Upper lobe of left lung (tissue), 6 donors: ENCODE data around the gene SLC37A4. TPM values are rescaled to one million over a fixed set of nuclear protein-coding genes. Genes with fewer than 3 reads are reported as not detected.

Experiments
- ATAC-seq, 2 donors: fragments of 200-7000 bp; cut with Tn5 transposase; one replicate each; pipeline ENCODE4 v1.9.1; 2022; ENCODE audit warnings: mild to moderate bottlenecking in 2 of 2, moderate library complexity in 2 of 2; ENCODE audit not compliant: low FRiP score in 2 of 2
- DNase-seq, 2 donors: peaks; one replicate each; pipeline ENCODE4 v3.0.0-alpha.2; 2019 to 2020
- H3K27ac ChIP-seq, 4 donors: fragments of 200-600 bp; sonication (generic); one replicate each; pipeline ENCODE4 v1.5.1; 2016 to 2019
- H3K27me3 ChIP-seq, 4 donors: fragments of 200-600 bp; sonication (generic); one replicate each; pipeline ENCODE4 v1.5.1; 2017 to 2019
- H3K36me3 ChIP-seq, 4 donors: fragments of 200-600 bp; sonication (generic); one replicate each; pipeline ENCODE4 v1.5.1; 2016 to 2019
- H3K4me1 ChIP-seq, 4 donors: fragments of 200-600 bp; sonication (generic); one replicate each; pipeline ENCODE4 v1.5.1; 2018 to 2019
- H3K4me3 ChIP-seq, 4 donors: fragments of 200-600 bp; sonication (generic); one replicate each; pipeline ENCODE4 v1.5.1; 2017 to 2019; ENCODE audit warnings: mild to moderate bottlenecking in 2 of 4, moderate library complexity in 1 of 4
- H3K9me3 ChIP-seq, 4 donors: fragments of 200-600 bp; sonication (generic); one replicate each; pipeline ENCODE4 v1.5.1; 2018 to 2019
- CTCF ChIP-seq, 6 experiments: fragments of 450-650 bp in 4 of 6; fragments of 200-600 bp in 2 of 6; sonication (generic) in 2 of 6; IDR thresholded peaks; one replicate each; pipeline ENCODE4 v1.5.1; 2016 to 2019; ENCODE audit warnings: antibody characterized with exemption in 6 of 6
- EP300 ChIP-seq, 4 donors: sonication (generic); formaldehyde crosslinking; IDR thresholded peaks; one replicate each; pipeline ENCODE4 v1.5.1; 2017; ENCODE audit warnings: antibody characterized with exemption in 4 of 4, control low read depth in 2 of 4
- POLR2A ChIP-seq, 4 donors: fragments of 450-650 bp; IDR thresholded peaks; one replicate each; pipeline ENCODE4 v1.5.1; 2016 to 2017; ENCODE audit warnings: antibody characterized with exemption in 4 of 4, mild to moderate bottlenecking in 2 of 4
- POLR2AphosphoS5 ChIP-seq, 2 donors: sonication (generic); formaldehyde crosslinking; IDR thresholded peaks; one replicate each; pipeline ENCODE4 v1.5.1; 2017; ENCODE audit warnings: antibody characterized with exemption in 2 of 2
- WGBS, 2 donors: methylation state at CpG; one replicate each; pipeline ENCODE4 v1.1.5; 2017 to 2018; 5-methylcytosine and 5-hydroxymethylcytosine counted together
- total RNA-seq, 6 donors: library from RNA; depleted of rRNA in 4 of 6; stranded (reverse); fragments of >200 nt in 4 of 6; gene quantifications; one replicate each; pipeline versions ENCODE4 v1.1.0 to v1.2.1, GENCODE V29; 2016 to 2021
- donor health status: DM: no; HTN: no; CAD: no; lungs with moderate emphysema.
- donor health status: DM: no; HTN: yes; CAD: no; lungs with severe emphysema.

SLC37A4 gene
- total RNA-seq, 6 donors from 2014 or later = 11.4 to 29.0 (median 19.9) TPM

GRCh38 chr11:119016216-119017009, 14.3 kb downstream of the SLC37A4 start:
- peak overlapping the region in 2 of 4 donors; percentile 93 to 97 for H3K27ac ChIP-seq
- ATAC-seq = no peak
- H3K4me1 ChIP-seq = peaks cover 35 to 39% (median 38%) of the 10 kb centered on the region in 4 donors
- no peaks in the 10 kb centered on the region for H3K27me3 ChIP-seq
- no peaks in the 10 kb centered on the region for H3K9me3 ChIP-seq
- TF ChIP-seq POLR2A (IDR thresholded peaks at IDR 0.05) = no peak
- no peak for TF ChIP-seq POLR2AphosphoS5 (IDR thresholded peaks at IDR 0.05)
- TF ChIP-seq EP300 (IDR thresholded peaks at IDR 0.05) = no peak
- TF ChIP-seq CTCF (IDR thresholded peaks at IDR 0.05) = no peak
- peaks cover 21 to 60% (median 42%) of the 10 kb centered on the region in 4 donors for H3K36me3 ChIP-seq
- H3K4me3 ChIP-seq = peak overlapping the region in 1 of 4 donors; percentile 84
- 77 to 82% methylated on average over 13 to 14 of the region's 14 CpGs for WGBS, 2 donors
- DNase-seq = no peak

GRCh38 chr11:119015054-119015611, 15.5 kb downstream of the SLC37A4 start:
- H3K27me3 ChIP-seq = no peaks in the 10 kb centered on the region
- ATAC-seq (no peak), DNase-seq (no peak)
- no peak overlapping the region for H3K4me3 ChIP-seq
- TF ChIP-seq POLR2A (IDR thresholded peaks at IDR 0.05) (no peak), CTCF (IDR thresholded peaks at IDR 0.05) (no peak), EP300 (IDR thresholded peaks at IDR 0.05) (no peak), POLR2AphosphoS5 (IDR thresholded peaks at IDR 0.05) (no peak)
- WGBS, 2 donors = 72 to 74% methylated on average over 8 of the region's 8 CpGs
- H3K27ac ChIP-seq = no peak overlapping the region
- H3K9me3 ChIP-seq = no peaks in the 10 kb centered on the region
- peaks cover 25 to 29% (median 26%) of the 10 kb centered on the region in 4 donors for H3K4me1 ChIP-seq
- H3K36me3 ChIP-seq = peaks cover 21 to 67% (median 50%) of the 10 kb centered on the region in 4 donors

- Histone ChIP-seq H3K4me3 (no peak overlapping the region), H3K27me3 (no peaks in the 10 kb centered on the region), H3K36me3 (peaks cover 21 to 75% (median 50%) of the 10 kb centered on the region in 4 donors), H3K27ac (no peak overlapping the region), H3K9me3 (no peaks in the 10 kb centered on the region), H3K4me1 (peaks cover 17 to 21% (median 19%) of the 10 kb centered on the region in 4 donors)
- DNase-seq = no peak
- no peak for ATAC-seq
- WGBS, 2 donors = 96% methylated on average over 17 of the region's 17 CpGs
- TF ChIP-seq POLR2AphosphoS5 (IDR thresholded peaks at IDR 0.05) = no peak
- TF ChIP-seq CTCF (IDR thresholded peaks at IDR 0.05) = no peak
- TF ChIP-seq EP300 (IDR thresholded peaks at IDR 0.05) = no peak
- no peak for TF ChIP-seq POLR2A (IDR thresholded peaks at IDR 0.05)
Measured at GRCh38 chr11:119014209-119014924, 16.3 kb downstream of the SLC37A4 start.

GRCh38 chr11:119012629-119013170, 18.0 kb downstream of the SLC37A4 start:
- Histone ChIP-seq H3K36me3 (peaks cover 24 to 92% (median 56%) of the 10 kb centered on the region in 4 donors), H3K27me3 (no peaks in the 10 kb centered on the region)
- 83 to 88% methylated on average over 3 of the region's 3 CpGs for WGBS, 2 donors

More at GRCh38 chr11:119012629-119013170, 18.0 kb downstream of the SLC37A4 start:
- Histone ChIP-seq H3K4me1 (peaks cover 14 to 19% (median 18%) of the 10 kb centered on the region in 4 donors), H3K4me3 (no peak overlapping the region), H3K9me3 (no peaks in the 10 kb centered on the region), H3K27ac (no peak overlapping the region)
- no peak for DNase-seq
- ATAC-seq = no peak
- no peak for TF ChIP-seq POLR2AphosphoS5 (IDR thresholded peaks at IDR 0.05)
- no peak for TF ChIP-seq CTCF (IDR thresholded peaks at IDR 0.05)
- TF ChIP-seq EP300 (IDR thresholded peaks at IDR 0.05) = no peak
- TF ChIP-seq POLR2A (IDR thresholded peaks at IDR 0.05) = no peak
